AG04449 (cell line): ENCODE results near the gene TGFB1.

Experiments
- CTCF ChIA-PET: fragments of 350-600 bp; formaldehyde crosslinking; extraction: SDS; loops from one replicate; lab custom pipeline; 2021; ENCODE audit warnings: antibody characterized with exemption; lab: Yijun Ruan, JAX
- POLR2A ChIA-PET: fragments of 400-600, 350-600 bp; formaldehyde crosslinking; extraction: SDS; loops from one replicate; lab custom pipeline; 2020; ENCODE audit warnings: antibody characterized with exemption, inconsistent platforms; lab: Yijun Ruan, JAX
- DNase-seq: peaks from one replicate; pipeline ENCODE4 v3.0.0-alpha.2; 2010; ENCODE audit warnings: low read depth, low spot score
- H3K4me3 ChIP-seq: 2 replicates; pipeline ENCODE4 v1.5.1; 2011; ENCODE audit warnings: low read depth, mild to moderate bottlenecking, control low read depth, low read length
- TF ChIP-seq, protein P1 (sequence below): IDR thresholded peaks from one replicate; pipeline ENCODE4 v1.5.1; 2011; ENCODE audit warnings: mild to moderate bottlenecking, moderate library complexity, low read length, control low read depth, inconsistent platforms; ENCODE audit not compliant: insufficient read depth; ENCODE audit errors: missing control alignments

Gene TGFB1

GRCh38 chr19:41357746-41358145, 4.0 kb upstream of the TGFB1 start:
- TF ChIP-seq, protein P1, sequence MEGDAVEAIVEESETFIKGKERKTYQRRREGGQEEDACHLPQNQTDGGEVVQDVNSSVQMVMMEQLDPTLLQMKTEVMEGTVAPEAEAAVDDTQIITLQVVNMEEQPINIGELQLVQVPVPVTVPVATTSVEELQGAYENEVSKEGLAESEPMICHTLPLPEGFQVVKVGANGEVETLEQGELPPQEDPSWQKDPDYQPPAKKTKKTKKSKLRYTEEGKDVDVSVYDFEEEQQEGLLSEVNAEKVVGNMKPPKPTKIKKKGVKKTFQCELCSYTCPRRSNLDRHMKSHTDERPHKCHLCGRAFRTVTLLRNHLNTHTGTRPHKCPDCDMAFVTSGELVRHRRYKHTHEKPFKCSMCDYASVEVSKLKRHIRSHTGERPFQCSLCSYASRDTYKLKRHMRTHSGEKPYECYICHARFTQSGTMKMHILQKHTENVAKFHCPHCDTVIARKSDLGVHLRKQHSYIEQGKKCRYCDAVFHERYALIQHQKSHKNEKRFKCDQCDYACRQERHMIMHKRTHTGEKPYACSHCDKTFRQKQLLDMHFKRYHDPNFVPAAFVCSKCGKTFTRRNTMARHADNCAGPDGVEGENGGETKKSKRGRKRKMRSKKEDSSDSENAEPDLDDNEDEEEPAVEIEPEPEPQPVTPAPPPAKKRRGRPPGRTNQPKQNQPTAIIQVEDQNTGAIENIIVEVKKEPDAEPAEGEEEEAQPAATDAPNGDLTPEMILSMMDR = no peak
- ChIA-PET POLR2A (interaction anchor here (0.5 kb wide), 1 partner anchor 25 kb away, joined by 3 read pairs; no protein-coding TSS in a partner anchor), CTCF (no interaction called here)
- DNase-seq = no peak
- H3K4me3 ChIP-seq = no peak overlapping the region

- ChIA-PET POLR2A (interaction anchor here (0.5 kb wide), 1 partner anchor 26 kb away, joined by 3 read pairs; no protein-coding TSS in a partner anchor), CTCF (interaction anchor here (0.7 to 6.8 kb wide), 3 partner anchors 9 to 122 kb away, joined by 3 to 103 read pairs (median 4); partner anchors contain the start of gene B9D2)
- TF ChIP-seq, protein P1 = no peak
- DNase-seq = no peak
- H3K4me3 ChIP-seq = no peak overlapping the region
These were observed 3.4 kb upstream of the TGFB1 start for GRCh38 chr19:41356984-41357739.

DNA sequence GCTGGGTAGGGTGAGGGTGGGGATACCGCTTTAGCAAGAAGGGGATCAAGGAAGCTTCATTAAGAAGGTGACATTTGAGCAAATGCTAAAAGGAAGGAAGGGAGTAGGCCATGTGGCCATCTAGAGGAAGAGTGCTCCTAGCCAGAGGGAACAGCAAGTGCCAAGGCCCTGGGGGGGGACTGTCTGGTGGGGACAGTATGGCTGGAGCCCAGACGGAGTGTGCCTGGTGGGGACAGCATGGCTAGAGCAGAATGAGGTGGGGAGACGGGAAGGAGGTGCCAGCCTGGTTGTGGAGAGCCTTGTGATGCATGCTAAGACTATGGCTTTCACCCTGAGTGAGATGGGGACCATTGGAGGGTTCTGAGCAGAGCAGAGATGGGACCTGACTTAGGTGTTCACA, 2.1 kb upstream of the TGFB1 start:
- H3K4me3 ChIP-seq = no peak overlapping the region
- ChIA-PET POLR2A (no interaction called here), CTCF (interaction anchor here (1.0 to 6.8 kb wide), 11 partner anchors 10 to 151 kb away, joined by 3 to 103 read pairs (median 5); partner anchors contain the start of gene B9D2)
- DNase-seq = no peak
- TF ChIP-seq, protein P1 = no peak

DNA sequence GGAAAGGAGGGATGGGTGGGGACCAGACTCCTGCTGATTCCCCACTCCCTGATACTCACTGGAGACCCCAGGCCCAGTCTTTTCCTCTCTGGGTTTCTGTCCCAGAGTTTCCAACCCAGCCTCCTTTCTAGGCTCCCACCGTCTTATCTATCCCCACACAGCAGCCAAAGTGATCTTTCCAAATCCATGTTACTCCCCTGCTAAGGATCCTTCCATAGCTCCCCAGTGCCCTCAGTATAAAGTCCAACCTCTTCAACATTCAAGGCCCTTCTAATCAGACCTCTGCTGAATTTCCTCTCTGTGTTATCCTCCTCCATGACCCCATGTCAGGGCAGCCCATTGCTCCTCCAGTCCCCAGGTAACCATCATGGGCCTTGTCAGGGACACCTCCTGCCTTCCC, 1.3 kb upstream of the TGFB1 start:
- no peak for DNase-seq
- H3K4me3 ChIP-seq = no peak overlapping the region
- TF ChIP-seq, protein P1 = no peak
- ChIA-PET CTCF (interaction anchor here (0.6 to 6.8 kb wide), 13 partner anchors 9 to 150 kb away, joined by 3 to 103 read pairs (median 4); partner anchors contain the start of gene B9D2), POLR2A (no interaction called here)

- ChIA-PET CTCF (interaction anchor here (0.6 to 6.8 kb wide), 11 partner anchors 8 to 150 kb away, joined by 3 to 103 read pairs (median 5); partner anchors contain the start of gene B9D2), POLR2A (interaction anchor here (3.8 kb wide), 1 partner anchor 9 kb away, joined by 29 read pairs; the partner anchor contains the start of gene B9D2)
- H3K4me3 ChIP-seq = peak overlapping the region; percentile 87
- TF ChIP-seq, protein P1 = no peak
- DNase-seq = no peak
These were observed 726 bp upstream of the TGFB1 start for GRCh38 chr19:41354343-41354953.
